Cardiac muscle cell (in vitro differentiated cells and primary cell): Measurements from ENCODE around the gene FNBP1L. TPM values are rescaled to one million over a fixed set of nuclear protein-coding genes. Genes with fewer than 3 reads are reported as not detected.

ENCODE experiments used
- DNase-seq, 2 donors: peaks; one replicate each; pipeline versions ENCODE4 v3.0.0 to v3.0.0-alpha.2; 2010 to 2017; ENCODE audit warnings: low read depth in 1 of 2, low spot score in 1 of 2
- H3K27ac ChIP-seq: fragments of 200-600 bp; sonication (generic); 2 replicates; pipeline ENCODE4 v1.5.1; 2016
- H3K27me3 ChIP-seq: fragments of 200-600 bp; sonication (generic); 2 replicates; pipeline ENCODE4 v1.6.0; 2016; ENCODE audit warnings: control low read depth
- H3K36me3 ChIP-seq: fragments of 200-600 bp; sonication (generic); 2 replicates; pipeline ENCODE4 v1.5.1; 2016; ENCODE audit warnings: control low read depth
- H3K4me1 ChIP-seq: fragments of 200-600 bp; sonication (generic); 2 replicates; pipeline ENCODE4 v1.8.1; 2017; ENCODE audit warnings: low read depth, mild to moderate bottlenecking, mixed run types
- H3K4me3 ChIP-seq: fragments of 200-600 bp; sonication (generic); 2 replicates; pipeline ENCODE4 v1.5.1; 2016; ENCODE audit warnings: mild to moderate bottlenecking
- H3K9me3 ChIP-seq: fragments of 200-600 bp; sonication (generic); 2 replicates; pipeline ENCODE4 v1.5.1; 2017; ENCODE audit warnings: low read depth, mild to moderate bottlenecking, control low read depth
- CTCF ChIP-seq: IDR thresholded peaks from 2 replicates; pipeline ENCODE4 v1.5.1; 2012; ENCODE audit warnings: low read depth, mild to moderate bottlenecking, low read length
- polyA plus RNA-seq: library from polyadenylated mRNA; unstranded; fragments of >200 nt; fragmentation: Nextera tagmentation; extraction: Ambion mirVana; gene quantifications from 2 replicates; pipeline ENCODE4 v1.2.1, GENCODE V29; 2016
- total RNA-seq: library from RNA; depleted of rRNA; stranded (reverse); fragments of >200 nt; gene quantifications from 2 replicates; pipeline ENCODE4 v1.2.3, GENCODE V29; 2016

The FNBP1L gene
- total and polyA plus RNA-seq, 2 experiments from 2014 or later: 12.3 to 13.8 TPM

- no peaks in the 10 kb centered on the region for H3K36me3 ChIP-seq
- no peaks in the 10 kb centered on the region for H3K9me3 ChIP-seq
- H3K27ac ChIP-seq: no peak overlapping the region
- TF ChIP-seq CTCF: no peak
- no peaks in the 10 kb centered on the region for H3K4me1 ChIP-seq
- no peak overlapping the region for H3K4me3 ChIP-seq
- peaks cover 8% of the 10 kb centered on the region for H3K27me3 ChIP-seq
- DNase-seq: no peak
Measured at GRCh38 chr1:93442008-93442666, 5.8 kb upstream of the FNBP1L start.

GRCh38 chr1:93442741-93443140 is 5.2 kb upstream of the FNBP1L start:
- Histone ChIP-seq H3K36me3 (no peaks in the 10 kb centered on the region), H3K4me3 (no peak overlapping the region), H3K27ac (no peak overlapping the region), H3K27me3 (peaks cover 8% of the 10 kb centered on the region), H3K4me1 (no peaks in the 10 kb centered on the region), H3K9me3 (no peaks in the 10 kb centered on the region)
- TF ChIP-seq CTCF: no peak
- DNase-seq: no peak

GRCh38 chr1:93443454-93443853 is 4.5 kb upstream of the FNBP1L start:
- DNase-seq: no peak
- no peak overlapping the region for H3K27ac ChIP-seq
- H3K4me3 ChIP-seq: no peak overlapping the region
- peaks cover 8% of the 10 kb centered on the region for H3K27me3 ChIP-seq
- H3K9me3 ChIP-seq: no peaks in the 10 kb centered on the region
- H3K4me1 ChIP-seq: no peaks in the 10 kb centered on the region
- H3K36me3 ChIP-seq: no peaks in the 10 kb centered on the region
- TF ChIP-seq CTCF: no peak

- Histone ChIP-seq H3K36me3 (no peaks in the 10 kb centered on the region), H3K27ac (no peak overlapping the region), H3K4me3 (peak overlapping the region; percentile 90), H3K27me3 (peaks cover 13% of the 10 kb centered on the region), H3K9me3 (no peaks in the 10 kb centered on the region), H3K4me1 (no peaks in the 10 kb centered on the region)
- DNase-seq: peak in 1 of 2 donors; percentile 19
- no peak for TF ChIP-seq CTCF
Measured at GRCh38 chr1:93446837-93447451, 974 bp upstream of the FNBP1L start.

- peak overlapping the region; percentile 90 for H3K4me3 ChIP-seq
- DNase-seq: peak; percentile 32 to 53
- TF ChIP-seq CTCF: no peak
- peak overlapping the region; percentile 65 for H3K27ac ChIP-seq
- no peaks in the 10 kb centered on the region for H3K9me3 ChIP-seq
- H3K4me1 ChIP-seq: no peaks in the 10 kb centered on the region
- peaks cover 14% of the 10 kb centered on the region for H3K27me3 ChIP-seq
- H3K36me3 ChIP-seq: no peaks in the 10 kb centered on the region
Measured at GRCh38 chr1:93448292-93448982, 519 bp downstream of the FNBP1L start.
